ENCODE data around the gene MAP6D1.

The MAP6D1 gene

DNA sequence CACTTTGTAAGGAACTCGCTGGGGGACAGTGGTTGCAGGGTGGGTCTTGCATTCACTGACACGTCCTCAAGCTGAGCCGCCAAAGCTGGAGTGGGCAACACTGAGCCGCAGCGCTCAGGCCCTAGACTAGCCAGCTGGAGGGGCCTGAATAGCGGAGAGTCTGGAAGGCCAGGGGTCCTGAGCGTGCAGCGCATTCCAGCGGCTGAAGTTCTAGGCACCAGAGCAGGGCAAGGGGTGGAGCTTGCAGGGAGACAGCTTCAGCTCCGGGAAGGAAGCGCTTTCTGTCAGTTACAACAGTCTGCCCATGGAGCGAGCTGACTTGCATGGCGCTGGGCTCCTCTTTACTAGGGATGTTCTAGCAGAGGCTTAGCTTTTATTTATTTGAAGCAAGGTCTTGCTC, 2.7 kb downstream of the MAP6D1 start:
- DNase-seq = no peak

DNA sequence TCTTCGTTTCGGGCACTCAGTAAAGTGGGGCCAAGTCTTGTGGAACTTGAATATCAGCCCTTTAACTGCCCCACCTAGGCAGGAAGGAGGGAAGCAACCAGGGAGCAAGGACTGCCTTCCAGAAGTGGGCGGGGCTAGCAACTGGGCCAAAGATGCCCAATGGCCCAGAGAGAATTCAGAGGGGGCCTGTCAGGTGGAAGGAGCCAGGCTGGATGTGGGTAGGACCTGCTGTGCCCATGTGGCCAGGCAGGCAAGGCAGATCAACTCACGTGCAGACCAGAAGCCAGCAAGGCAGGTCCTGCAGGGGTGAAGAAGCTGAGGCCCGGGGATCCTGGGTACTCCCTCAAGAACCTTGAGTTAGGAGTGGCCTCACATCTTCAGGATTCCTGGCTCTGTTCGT, 5.5 kb downstream of the MAP6D1 start:
- DNase-seq = no peak

DNA sequence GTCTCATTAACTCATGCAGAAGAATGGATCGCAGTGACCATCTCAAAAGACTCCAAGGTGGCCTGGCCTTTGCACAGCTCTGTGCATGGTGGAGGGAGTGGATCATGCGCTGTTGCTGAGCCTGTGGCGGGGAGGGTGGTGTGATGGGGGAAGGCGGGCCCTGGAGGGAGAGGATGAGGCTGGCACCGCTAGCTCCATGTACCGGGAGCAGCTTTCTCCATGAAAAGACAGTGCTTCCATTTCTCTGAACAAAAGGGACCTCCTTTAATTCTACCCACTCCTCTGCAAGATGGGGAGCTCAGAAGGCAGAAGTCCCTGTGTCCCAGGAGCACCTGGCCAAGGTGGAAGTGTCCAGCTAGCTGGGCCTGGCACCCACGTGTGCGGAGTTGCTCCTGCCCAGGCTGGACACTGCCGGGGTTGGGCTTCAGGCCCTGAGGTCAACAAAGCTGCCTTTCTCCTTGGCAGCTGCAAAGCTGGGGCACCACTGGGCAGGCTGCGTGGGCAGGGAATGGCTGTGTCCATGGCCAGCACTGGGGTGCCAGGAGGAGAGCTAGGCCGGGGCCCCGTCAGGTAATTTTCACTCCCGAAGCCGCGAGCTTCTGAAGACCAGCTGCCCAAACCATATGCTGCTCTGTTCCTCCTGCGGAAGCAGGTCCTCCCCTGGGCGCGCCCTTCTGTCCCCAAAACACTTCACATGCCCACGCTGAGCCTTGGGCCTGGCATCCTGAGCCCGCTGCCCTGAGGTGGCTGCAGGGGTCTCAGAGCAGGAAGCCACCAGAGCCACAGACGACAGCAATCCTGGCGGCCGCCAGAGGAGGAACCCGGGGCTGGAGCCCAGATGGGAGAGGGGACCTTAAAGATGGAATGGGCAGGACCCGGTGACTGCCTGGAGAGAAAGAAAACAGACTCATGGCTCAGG, 6.4 kb downstream of the MAP6D1 start:
- DNase-seq = no peak

- DNase-seq = no peak
Observed at GRCh38 chr3:183818041-183818620, 7.2 kb downstream of the MAP6D1 start.

DNA sequence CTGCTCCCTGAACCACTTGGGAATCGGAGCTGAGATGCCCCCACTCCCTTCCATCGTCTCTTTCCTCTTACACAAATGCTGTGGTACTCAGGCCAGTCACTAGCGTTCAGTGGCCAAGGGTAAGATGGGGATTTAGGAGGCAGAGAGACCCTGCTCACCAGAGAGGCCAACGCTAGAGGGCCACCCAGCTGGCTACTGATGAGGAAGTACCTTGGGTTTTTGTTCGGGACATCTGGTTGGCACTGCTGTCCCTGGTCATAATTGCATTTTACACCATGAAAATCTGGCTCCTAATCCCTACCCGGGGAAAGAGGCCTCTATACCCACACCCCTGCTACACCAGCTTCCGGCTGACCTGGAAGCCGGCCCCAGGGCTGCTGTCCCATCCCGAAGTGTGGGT, 7.7 kb downstream of the MAP6D1 start:
- no peak for DNase-seq

DNA sequence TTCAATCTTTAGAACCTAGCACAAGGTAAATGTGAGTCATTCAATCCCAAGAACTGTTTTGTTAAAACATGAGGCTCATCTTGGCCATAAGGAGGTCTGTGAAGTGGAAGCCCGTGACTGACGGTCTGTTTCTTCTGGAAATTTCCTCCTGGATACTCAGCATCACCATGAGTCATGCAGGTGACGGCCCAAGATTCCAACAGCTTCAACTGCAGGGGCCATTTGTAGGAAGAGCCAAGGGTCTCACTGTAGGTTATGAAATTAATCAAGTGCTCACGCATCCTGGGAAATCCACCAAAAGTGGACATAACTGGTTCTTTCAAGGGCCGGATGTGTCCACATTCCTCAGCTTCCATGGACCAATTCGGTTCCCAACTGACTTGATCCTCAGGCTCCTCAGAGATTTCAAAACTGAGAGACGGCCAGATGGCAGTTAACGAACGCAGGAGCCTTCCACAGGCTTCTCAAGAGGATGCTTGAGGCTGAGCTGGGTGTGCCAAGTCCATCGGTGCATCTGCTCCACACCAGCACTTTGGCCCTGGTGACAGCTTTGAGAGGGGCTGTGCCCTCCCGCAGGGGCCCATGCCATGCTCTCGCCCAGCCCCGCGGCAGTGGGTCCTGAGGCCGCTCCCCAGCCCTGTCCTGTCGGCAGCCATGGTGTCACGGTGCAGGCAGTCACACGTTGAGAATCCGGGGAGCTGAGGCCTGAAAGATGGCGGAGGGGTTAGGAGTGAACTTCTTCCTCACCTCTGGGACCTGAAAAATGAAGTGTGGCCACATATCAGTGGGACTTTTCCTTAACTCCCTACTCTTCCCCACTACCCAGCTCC, 8.5 kb downstream of the MAP6D1 start:
- no peak for DNase-seq

DNA sequence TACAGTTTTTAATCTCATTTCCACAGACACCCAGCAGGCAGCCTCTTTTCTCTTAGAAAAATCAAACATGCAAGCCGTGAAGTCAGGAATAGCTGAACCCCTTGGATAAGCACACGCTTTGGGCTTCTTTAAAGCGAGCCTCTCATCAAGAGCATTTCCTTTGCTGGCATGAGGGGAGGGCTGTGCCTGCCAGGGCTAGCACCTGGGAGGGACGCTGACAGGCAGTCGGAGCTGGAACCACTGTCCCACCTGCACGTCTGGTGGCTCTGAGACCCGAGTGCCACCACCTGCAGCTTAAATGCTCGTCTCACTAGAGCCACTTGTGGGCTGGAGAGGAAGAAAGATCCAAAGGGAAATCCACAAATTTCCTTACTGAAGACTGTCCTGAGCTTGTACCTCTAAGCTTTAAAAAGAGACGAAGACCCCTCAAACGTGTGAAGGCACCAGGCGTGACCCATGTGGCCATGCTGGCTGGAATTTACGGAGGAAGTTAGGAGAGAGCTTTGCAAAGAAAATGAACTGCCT, 9.4 kb downstream of the MAP6D1 start:
- no peak for DNase-seq

GRCh38 chr3:183815563-183815940, 9.8 kb downstream of the MAP6D1 start:
- DNase-seq = no peak

DNA sequence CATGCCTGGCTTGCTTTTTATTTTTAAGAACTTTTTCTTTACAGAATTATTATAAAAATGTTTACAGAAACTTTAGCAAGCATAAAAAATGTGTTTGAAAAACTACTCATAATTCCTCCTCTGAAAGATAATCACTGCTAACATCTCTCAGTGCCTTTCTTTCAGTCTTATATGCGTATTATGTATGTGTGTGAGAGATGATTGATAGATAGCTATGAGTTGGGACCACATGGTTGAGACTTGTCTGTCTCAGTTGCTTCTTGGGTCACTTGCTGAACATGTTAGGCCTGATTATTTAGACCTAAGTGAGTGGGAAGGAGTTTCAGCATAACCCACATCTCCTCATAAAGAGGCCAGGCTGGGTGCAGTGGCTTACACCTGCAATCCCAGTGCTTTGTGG, 11.1 kb downstream of the MAP6D1 start:
- DNase-seq = no peak

- no peak for DNase-seq
Observed at GRCh38 chr3:183812761-183813445, 12.5 kb downstream of the MAP6D1 start.

- DNase-seq = no peak
Observed at GRCh38 chr3:183811638-183812037, 13.7 kb downstream of the MAP6D1 start.

DNA sequence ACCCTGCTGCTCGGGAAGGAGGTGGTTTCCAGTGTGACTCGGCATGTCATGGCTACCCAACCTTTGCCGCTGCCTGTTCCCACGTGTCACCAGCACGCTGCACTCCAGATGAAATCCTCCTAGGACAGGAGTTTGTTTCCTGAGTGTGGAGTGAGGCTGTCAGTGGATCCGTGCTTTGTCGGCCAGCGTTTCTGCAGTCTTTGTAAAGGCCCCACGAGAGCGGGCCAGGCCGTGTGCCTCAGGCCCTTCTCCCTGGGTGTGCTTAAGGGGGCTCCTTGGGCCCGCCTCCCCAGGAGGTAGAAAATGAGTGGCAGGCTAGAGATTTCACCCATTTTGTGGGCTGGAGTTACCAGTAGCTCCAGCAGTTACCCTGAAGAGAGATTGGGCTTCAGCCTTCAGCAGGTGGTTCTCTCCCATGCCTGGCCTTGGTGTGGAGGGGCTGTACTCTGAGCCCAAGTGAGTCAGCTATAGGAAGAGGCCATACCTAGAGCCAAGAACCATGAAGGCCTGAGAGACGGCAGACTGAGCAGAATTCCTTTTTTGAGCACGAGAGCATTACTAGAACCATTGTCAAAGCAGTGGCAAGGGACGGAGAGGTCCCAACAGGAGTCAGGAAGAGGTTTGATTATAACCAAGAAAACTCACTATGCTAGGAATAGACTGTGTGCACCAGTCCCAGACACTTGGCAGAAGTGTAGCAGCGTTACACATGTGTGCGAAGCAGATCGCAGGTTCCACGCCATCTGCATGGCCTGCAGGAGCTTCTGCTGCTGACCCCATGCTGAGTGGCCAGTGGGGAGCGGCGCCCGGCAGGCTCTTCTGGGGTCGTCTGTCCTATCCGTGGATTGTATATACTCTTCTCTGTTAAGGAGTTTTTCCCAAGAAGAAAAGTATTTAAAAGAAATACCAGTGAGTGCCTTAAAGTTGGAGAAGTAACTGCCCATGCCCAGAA, 14.5 kb downstream of the MAP6D1 start:
- no peak for DNase-seq

DNA sequence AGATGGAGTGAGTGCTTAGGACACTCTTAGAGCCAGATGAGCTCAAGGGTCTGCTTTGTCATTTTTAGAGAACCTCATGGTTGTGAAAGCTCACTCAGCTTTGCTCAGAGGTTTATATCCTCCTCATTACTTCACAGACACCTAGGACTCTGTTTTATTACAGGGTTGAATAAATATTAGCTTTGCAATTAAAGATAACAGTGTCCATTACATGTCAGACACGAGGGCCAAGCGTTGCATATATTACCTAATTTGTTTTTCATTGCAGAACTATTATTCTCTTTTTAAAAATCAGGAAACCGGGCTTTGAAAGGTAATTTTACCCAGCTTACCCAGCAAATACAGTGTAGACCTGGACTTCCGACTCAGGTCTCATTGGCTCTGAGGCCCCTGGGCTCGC, 16.1 kb downstream of the MAP6D1 start:
- no peak for DNase-seq

DNA sequence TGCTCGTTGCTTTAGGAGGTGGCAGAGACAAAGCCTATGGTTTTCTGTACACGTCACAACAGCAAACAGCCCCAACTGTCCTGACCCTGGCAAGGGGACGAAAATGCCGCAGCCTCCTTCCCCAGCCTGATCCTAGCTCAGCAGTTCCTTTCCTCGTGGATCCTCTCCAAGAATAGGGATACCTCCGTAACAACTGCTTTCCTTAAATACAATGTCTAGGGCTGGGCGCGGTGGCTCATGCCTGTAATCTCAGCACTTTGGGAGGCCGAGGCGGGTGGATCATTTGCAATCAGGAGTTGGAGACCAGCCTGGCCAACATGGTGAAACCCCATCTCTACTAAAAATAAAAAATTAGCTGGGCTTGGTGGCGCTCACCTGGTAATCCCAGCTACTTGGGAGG, 17.0 kb downstream of the MAP6D1 start:
- no peak for DNase-seq

DNA sequence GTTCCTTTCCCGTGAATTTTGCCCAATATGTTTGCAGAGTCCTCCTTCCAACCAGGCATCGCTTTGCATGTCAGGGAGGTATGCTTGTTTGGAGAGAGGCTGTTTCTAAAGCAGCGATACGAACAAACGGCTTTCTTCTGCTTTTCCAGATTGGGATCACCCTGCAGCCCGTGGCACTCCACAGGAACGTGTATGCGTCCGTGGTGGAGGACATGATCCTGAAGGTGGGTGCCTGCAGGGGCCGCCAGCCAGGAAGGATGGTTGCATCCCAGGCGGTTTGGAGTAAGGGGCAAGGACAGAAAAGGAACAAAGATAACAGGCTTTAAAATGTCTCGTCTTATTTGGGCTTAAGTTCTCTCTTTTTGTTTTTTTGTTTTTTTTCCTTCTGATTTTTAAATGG, 17.5 kb downstream of the MAP6D1 start:
- DNase-seq = no peak

DNA sequence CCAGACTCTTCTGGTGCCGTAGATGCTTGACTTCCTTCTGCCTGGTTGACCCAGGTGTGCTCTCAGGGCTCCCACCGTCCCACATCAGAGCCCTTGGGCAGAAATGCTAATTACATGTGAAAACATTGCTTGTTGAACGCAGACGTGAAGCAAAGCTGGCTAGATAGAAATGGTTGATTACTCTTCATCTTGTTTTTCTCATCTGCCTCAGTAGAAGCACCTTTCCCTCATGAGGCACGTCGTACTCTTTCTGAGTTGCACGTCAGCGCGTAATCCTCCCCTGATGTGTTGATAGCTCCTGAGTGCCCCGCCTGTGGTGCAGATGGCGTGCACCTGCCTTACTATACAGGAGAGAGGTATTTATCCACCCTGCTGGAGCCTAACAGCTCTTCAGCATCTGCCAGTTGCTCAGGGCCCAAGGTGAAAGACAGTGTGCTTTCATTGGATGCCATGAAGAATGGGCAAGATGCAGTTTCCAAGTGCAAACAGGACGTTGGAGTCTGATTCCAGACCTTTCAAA, 18.1 kb downstream of the MAP6D1 start:
- no peak for DNase-seq

DNA sequence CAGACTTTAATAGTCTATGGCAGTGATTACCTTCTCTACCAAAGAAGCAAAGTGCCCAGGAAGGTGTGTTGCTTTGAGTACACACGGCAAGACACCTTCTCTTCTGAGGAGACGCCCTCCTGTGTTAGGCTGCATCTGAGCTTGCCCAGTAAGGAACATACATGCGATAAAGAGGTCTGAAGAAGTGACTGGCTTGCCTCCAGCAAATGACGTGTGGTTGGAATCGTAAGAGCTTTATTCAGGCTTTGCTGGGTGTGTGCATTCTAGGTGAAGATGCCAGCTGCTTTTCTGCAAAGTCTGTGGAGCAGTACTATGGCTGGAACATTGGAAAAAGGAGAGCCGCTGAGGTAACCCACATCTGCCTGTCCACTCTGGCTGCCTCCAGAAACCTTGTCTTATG, 22.4 kb downstream of the MAP6D1 start:
- no peak for DNase-seq

- no peak for DNase-seq
Observed at GRCh38 chr3:183801601-183802000, 23.8 kb downstream of the MAP6D1 start.

GRCh38 chr3:183800243-183800863, 25.0 kb downstream of the MAP6D1 start:
- no peak for DNase-seq

DNA sequence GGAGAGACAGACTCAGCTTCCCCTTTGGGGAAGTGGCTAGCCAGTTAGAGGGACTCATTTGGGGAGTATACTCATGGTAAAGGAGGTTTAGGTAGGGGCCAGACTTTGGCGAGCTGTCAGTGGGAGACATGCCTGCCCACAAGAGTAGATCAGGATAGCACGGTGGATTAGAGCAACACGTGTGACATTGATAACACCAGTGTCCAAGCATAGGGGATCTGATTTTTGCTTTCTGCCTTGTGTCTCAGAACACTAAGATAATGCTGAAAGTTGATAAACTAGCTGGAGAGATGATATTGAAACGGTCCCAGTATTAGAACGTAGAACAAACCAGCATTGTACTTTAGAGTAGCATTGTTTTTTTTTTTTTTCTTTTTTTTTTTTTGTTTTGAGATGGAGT, 25.9 kb downstream of the MAP6D1 start:
- no peak for DNase-seq

DNA sequence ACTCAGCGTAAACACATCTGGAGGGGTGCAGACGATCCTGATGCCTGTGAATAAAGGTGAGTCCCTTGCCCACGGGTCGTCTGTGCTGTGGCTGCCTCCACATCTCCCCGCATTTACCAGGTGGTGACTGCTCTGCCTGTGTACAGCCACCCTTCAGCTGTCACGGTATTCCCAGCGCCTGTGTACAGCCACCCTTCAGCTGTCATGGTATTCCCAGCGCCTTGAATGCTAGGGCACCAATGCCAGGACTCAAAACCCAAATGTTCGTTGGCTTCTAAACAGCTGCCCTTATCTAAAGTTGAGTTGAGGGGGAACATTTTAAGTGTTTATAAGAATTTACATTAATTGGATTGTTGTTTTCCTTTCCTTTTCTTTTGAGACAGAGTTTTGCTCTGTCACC, 27.4 kb downstream of the MAP6D1 start:
- DNase-seq = no peak
